8988T (cell line): Measurements from ENCODE around the gene BASP1.
"Not testable (repeated sequence)": the region's sequence is repeated elsewhere in the genome, so short reads cannot be mapped to it uniquely, and the experiment has no call there.

Experiments
- DNase-seq: peaks from one replicate; pipeline ENCODE4 v3.0.0; 2011

Gene BASP1

DNA sequence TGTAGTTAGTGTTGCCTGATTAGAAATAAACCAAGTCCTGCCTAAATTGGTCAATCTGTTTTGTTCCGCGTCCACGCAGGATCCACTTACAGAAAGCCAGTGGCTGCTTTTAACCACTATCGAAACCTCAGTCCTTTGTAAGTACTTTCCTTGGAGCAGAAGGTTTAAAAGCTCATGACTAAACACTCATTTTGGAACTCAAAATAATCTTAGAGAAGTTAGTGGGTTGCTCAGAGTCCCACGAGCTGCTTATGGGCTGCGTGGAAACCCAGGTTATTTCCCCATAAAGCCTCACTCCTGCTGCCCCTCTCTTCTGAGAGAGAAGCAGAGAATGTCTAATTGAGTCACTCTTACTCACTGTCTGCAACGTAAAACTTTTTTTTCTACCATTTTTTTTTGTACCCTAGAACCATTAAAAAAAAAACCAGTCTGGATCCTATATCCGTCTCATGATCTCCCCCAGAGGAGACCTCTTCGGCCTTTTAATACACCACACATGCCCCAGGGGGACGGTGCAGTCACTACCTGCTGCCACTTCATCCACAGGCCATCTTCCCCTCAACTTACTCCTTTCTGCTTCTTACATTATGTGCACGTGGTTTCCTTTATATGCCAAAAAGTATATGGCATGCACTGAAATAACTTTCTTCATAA, 7.6 kb downstream of the BASP1 start:
- no peak for DNase-seq

GRCh38 chr5:17225520-17225919, 8.1 kb downstream of the BASP1 start:
- DNase-seq = no peak

DNA sequence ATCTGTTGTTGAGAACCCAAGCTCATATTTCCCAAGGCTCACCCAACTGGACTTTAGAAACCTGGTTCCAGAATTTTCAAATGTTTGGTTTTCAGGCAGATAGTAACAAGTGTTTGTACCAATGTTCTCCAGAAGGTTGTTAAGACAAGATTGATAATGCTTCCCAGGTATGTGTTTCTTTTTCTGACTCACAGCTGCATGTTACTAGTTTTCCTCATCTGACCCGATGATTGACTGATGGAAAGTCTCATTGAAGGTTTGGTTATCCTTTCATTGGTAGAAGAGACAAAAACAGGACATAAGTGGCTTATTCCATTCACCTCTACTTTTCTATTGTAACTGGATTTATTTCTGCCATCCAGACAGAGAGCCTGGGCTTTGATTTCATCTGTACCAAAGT, 10.4 kb downstream of the BASP1 start:
- no peak for DNase-seq

- no peak for DNase-seq
Observed at GRCh38 chr5:17228821-17229291, 11.4 kb downstream of the BASP1 start.

- DNase-seq = no peak
Observed at GRCh38 chr5:17229313-17229712, 11.9 kb downstream of the BASP1 start.

- DNase-seq = no peak
Observed at GRCh38 chr5:17230191-17230590, 12.8 kb downstream of the BASP1 start.

- DNase-seq = no peak
Observed at GRCh38 chr5:17230808-17231525, 13.5 kb downstream of the BASP1 start.

- DNase-seq = no peak
Observed at GRCh38 chr5:17232405-17232804, 15.0 kb downstream of the BASP1 start.

GRCh38 chr5:17233488-17233887, 16.1 kb downstream of the BASP1 start:
- DNase-seq = no peak

GRCh38 chr5:17234374-17234773, 16.9 kb downstream of the BASP1 start:
- DNase-seq = no peak

DNA sequence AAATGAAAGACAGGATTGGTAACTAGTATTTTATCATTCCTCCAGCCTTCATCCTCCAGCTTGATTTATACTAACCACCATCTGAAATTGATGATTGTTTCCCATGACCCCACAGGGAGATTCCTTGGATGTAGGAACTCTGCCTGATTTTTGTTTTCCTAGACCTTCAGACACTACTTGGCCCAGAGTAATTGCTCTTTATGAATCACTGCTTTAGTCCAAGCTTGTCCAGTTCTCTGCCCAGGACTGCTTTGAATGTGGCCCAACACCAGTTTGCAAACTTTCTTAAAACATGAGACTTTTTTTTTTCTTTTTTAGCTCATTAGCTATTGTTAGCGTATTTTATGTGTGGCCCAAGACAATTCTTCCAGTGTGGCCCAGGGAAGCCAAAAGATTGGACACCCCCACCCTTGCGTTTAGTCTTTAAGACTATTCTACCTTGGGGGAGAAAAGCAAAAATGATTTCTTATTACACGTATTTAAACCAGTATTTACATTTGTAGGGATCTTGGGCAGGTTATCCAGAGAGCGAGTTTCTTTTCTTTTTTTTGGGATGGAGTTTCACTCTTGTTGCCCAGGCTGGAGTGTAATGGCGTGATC, 18.4 kb downstream of the BASP1 start:
- DNase-seq = no peak

- no peak for DNase-seq
Observed at GRCh38 chr5:17238521-17239041, 21.1 kb downstream of the BASP1 start.

DNA sequence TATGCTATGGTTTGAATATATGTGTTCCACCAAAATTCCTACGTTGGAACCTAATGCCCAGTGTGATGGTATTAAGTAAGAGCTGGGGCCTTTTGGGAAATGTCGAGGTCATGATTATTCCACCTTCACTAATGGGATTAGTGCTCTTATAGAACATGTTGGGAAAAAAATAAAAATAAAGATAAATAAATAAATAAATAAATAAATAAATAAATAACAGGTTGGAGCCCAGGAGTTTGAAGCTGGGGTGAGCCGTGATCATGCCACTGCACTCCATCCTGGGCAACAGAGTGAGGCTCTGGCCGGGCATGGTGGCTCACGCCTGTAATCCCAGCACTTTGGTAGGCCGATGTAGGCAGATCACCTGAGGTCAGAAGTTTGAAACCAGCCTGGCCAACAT, 22.5 kb downstream of the BASP1 start:
- no peak for DNase-seq

DNA sequence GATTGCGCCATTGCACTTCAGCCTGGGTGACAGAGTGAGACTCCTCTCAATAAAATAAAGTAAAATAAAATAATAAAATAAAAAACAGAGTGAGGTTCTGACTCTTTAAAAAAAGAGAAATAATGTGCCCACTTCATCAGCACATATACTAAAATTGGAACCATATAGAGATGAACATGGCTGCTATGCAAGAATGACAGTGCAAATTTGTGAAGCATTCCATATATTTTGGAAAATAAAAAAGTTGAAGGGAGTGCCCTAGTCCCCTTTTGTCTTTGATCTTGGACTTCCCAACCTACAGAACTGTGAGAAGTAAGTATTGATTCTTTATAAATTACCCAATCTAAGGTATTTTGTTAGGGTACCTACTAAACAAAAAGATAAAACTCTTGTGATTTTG, 23.1 kb downstream of the BASP1 start:
- no peak for DNase-seq

GRCh38 chr5:17241635-17242034, 24.2 kb downstream of the BASP1 start:
- no peak for DNase-seq

GRCh38 chr5:17243287-17244063, 26.0 kb downstream of the BASP1 start:
- no peak for DNase-seq

DNA sequence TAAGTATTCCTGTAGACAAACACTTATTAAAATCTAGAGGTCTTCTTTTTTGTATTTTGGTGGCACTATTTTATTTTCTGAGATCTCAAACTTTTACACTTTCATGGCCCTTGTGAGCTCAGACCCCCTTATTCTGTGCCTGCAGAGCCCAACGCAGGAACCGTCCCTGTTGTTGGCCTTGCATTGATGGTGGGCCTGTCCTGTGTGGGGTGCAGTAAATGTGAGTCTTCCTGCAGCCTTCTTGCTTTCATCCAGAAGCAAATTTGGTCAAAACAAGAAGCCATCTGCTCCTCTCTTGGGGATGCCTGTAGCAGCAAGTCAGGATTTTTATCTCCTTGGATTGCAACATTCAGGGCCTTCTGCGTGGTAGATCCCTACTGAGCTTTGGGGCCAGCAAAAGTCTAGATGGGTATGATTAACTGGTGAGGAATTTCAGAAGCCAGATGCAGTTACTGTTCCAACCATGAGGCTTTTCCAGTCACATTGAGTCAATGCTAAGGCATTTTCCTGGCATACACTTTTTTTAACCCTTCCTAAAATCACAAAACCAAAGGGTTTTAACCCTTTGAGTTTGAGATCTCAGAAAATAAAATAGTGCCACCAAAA, 31.7 kb downstream of the BASP1 start:
- DNase-seq = peak; percentile 73

DNA sequence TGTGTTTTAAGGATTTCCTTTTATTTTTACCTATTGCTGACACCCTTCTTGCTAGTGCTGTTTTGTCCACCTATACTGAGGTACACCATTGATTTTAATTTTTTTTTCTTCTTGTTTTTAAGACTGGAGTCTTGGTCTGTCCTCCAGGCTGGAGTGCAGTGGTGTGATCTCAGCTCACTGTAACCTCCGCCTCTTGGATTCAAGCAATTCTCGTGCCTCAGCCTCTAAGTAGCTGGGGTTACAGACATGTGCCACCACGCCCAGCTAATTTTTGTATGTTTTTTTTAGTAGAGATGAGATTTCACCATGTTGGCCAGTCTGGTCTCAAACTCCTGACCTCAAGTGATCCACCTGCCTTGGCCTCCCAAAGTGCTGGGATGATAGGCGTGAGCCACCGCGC, 32.4 kb downstream of the BASP1 start:
- DNase-seq = not testable (repeated sequence)

DNA sequence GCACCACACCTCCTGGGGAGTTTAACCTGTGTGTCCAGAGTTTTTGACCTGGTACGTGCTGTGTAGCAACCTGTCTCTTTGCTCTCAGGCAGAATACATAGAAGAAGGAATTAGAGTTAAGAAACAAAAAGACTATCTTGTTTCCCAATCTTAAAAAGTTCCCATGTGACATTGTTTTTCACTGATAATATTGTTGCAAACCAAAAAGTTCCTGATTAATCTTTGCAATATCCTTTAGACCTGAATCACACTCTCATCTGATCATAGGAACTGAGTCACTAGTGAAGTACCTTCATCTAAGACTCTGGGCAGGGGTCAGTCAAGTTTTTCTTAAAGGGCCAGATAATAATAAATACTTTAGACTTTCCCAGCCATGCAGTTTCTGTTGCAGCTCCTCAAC, 35.1 kb downstream of the BASP1 start:
- no peak for DNase-seq

DNA sequence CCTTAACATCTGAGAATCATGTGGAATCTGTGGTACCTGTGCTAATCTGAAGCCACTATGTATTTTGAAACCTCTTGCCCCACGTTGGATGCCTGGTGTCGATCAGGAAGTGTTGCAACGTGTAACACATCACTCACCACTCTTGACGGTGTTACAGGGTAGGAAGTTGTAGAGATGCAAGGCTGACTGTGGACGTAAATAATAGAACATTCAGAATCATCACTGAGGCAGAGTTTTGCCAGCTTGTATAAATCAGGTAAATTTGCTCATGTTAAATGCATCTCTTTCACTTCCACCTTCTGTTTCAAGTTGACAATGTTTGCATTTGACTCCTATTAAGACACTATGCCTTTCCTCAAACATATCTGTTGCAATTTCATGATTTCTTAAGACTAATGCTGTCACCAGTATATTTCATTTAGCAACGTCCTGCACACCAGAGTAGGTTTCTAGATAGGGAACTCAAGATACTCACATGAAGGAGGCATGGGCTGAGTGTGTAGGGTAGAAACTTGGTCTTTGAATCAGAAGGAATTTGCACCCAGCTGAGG, 38.1 kb downstream of the BASP1 start:
- DNase-seq = no peak

DNA sequence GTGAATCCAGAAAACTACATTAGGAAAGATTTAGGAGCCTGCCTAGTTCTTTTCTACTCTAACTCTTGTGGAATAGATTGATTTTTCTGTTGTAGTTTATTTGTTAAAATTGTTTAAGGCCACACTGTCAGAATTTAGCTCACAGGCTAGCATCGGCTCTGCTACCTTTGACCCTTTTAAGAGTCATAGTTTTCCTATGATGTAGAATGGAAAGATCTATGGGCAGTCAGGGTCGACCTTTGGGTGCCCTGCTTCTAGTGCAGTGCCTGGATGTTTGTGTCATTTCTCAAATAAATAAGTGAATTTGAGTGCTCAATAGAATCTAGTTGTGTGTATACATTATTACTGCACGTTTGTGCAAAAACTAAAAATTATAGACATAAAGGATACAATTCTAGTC, 38.7 kb downstream of the BASP1 start:
- DNase-seq = no peak

DNA sequence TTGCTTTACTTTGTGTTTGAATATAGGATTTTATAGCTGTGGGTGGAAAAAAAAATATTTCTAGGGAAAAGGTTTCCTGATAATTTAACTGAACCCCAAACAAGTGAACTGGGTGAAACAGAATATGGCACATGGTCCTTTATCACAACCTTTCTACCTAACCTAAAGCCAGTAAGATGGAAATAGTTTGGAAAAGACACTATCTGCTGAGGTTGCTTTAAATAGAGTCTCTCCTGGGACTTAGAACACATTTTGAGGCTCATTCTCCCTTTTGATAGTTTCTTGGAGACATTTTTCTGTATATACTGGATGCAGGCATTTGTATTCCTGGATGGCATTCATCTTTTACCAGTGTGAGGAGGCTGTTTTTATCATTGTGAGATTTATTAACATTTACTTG, 39.4 kb downstream of the BASP1 start:
- no peak for DNase-seq
